Activated naive CD4-positive, alpha-beta T cell treated with anti-CD3 and anti-CD28 coated beads, Interleukin-2, amount 10 ng/mL, durations not matched to agents 7 days and 5 days (primary cell): ENCODE results near the gene CYTH3.

ENCODE experiments used
- CTCF ChIA-PET: fragments of 350-600 bp; sonication (Branson Sonifier 250); formaldehyde crosslinking; loops from one replicate; lab custom pipeline; 2021; ENCODE audit warnings: antibody characterized with exemption; lab: Charles Lee
- DNase-seq: peaks from one replicate; pipeline ENCODE4 v3.0.0-alpha.2; 2020
- H3K27ac Mint-ChIP-seq: one replicate; pipeline ENCODE4 v1.8.0; 2021; ENCODE audit warnings: mild to moderate bottlenecking, moderate library complexity, mixed read lengths
- H3K27me3 Mint-ChIP-seq: one replicate; pipeline ENCODE4 v1.8.0; 2021; ENCODE audit warnings: mild to moderate bottlenecking, mixed read lengths
- H3K36me3 Mint-ChIP-seq: one replicate; pipeline ENCODE4 v1.8.0; 2021; ENCODE audit warnings: mixed read lengths
- H3K4me1 Mint-ChIP-seq: one replicate; pipeline ENCODE4 v1.8.0; 2021; ENCODE audit warnings: mixed read lengths
- H3K4me3 Mint-ChIP-seq: one replicate; pipeline ENCODE4 v1.8.0; 2021; ENCODE audit warnings: mild to moderate bottlenecking, moderate library complexity, mixed read lengths
- H3K9me3 Mint-ChIP-seq: one replicate; pipeline ENCODE4 v1.8.0; 2021; ENCODE audit warnings: mixed read lengths

The CYTH3 gene

DNA sequence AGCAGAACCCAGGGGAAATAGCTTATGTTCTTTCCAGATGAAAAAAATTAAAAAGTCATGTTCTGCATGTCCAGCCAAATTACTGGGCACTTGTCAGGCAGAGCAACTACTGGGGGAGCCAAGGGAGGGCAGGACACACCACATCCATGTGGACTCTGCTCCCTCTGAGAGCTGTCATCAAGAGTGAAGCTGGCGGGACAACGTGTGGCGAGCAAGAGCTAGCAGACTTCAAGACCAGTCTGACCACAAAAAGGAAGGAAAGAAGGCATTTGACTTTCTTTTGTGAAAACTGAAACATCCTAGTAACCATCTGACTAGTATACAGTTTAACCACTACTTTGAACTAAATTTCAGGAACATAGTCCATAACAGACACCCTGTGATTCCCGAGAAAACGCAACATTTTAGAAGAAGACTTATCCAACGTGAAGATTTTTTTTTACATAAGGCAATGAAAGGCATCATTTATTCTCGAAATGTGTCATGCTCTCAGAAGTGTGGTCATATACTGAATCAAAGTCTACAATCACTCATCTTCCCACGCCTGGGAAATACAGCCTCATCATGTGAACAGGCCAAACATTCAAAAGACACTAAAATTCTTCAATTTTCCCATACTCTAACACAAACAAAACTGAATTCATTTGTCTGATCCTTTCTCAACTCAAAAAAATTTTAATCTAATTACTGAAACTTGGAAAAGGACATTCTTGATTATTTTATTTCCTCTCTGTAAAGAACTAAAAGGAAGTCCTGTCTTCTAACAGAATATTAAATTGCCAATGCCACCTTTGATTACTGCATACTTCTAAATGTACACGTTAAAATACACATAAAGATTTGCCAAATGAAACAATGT is 15.5 kb downstream of the CYTH3 start:
- H3K27ac Mint-ChIP-seq: no peak overlapping the region
- peaks cover 22% of the 10 kb centered on the region for H3K4me1 Mint-ChIP-seq
- no peak for DNase-seq
- no peaks in the 10 kb centered on the region for H3K9me3 Mint-ChIP-seq
- CTCF ChIA-PET: no interaction called here
- H3K36me3 Mint-ChIP-seq: no peaks in the 10 kb centered on the region
- H3K4me3 Mint-ChIP-seq: no peak overlapping the region
- H3K27me3 Mint-ChIP-seq: peaks cover 27% of the 10 kb centered on the region

- Mint-ChIP-seq H3K9me3 (no peaks in the 10 kb centered on the region), H3K4me3 (no peak overlapping the region), H3K4me1 (peaks cover 22% of the 10 kb centered on the region), H3K27ac (no peak overlapping the region), H3K36me3 (no peaks in the 10 kb centered on the region), H3K27me3 (peaks cover 30% of the 10 kb centered on the region)
- CTCF ChIA-PET: no interaction called here
- no peak for DNase-seq
Observed at GRCh38 chr7:6256109-6256483, 16.3 kb downstream of the CYTH3 start.

- peaks cover 40% of the 10 kb centered on the region for H3K27me3 Mint-ChIP-seq
Observed at GRCh38 chr7:6254866-6255265, 17.6 kb downstream of the CYTH3 start.

DNA sequence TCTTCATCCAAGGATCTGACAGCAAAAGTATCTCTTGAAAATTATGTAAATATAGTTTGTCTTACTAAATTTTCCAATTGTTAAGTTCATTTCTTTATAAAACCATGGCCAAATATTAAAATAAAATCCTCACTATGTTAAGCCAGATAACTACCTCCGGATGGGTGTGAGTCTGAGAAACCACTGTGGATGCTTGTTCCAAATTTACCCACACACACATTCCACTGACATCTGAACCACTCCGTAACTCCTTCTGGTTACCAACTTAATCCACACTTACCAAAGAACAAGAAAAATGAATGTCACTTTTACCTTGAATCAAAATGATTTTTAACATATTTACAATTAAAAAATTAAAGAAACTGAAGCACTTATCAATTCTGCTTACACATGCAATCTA is 19.7 kb downstream of the CYTH3 start:
- H3K36me3 Mint-ChIP-seq: no peaks in the 10 kb centered on the region
- CTCF ChIA-PET: no interaction called here
- no peak for DNase-seq
- H3K9me3 Mint-ChIP-seq: no peaks in the 10 kb centered on the region
- peaks cover 47% of the 10 kb centered on the region for H3K27me3 Mint-ChIP-seq
- no peak overlapping the region for H3K4me3 Mint-ChIP-seq
- no peak overlapping the region for H3K27ac Mint-ChIP-seq
- H3K4me1 Mint-ChIP-seq: peaks cover 14% of the 10 kb centered on the region

More at GRCh38 chr7:6254866-6255265, 17.6 kb downstream of the CYTH3 start:
- H3K36me3 Mint-ChIP-seq: no peaks in the 10 kb centered on the region
- no peak overlapping the region for H3K27ac Mint-ChIP-seq
- no peaks in the 10 kb centered on the region for H3K9me3 Mint-ChIP-seq
- CTCF ChIA-PET: no interaction called here
- H3K4me1 Mint-ChIP-seq: peaks cover 22% of the 10 kb centered on the region
- no peak for DNase-seq
- no peak overlapping the region for H3K4me3 Mint-ChIP-seq

- Mint-ChIP-seq H3K27me3 (peaks cover 47% of the 10 kb centered on the region), H3K27ac (no peak overlapping the region), H3K4me3 (no peak overlapping the region), H3K4me1 (peaks cover 12% of the 10 kb centered on the region), H3K9me3 (no peaks in the 10 kb centered on the region), H3K36me3 (no peaks in the 10 kb centered on the region)
- no peak for DNase-seq
- CTCF ChIA-PET: no interaction called here
Observed at GRCh38 chr7:6252341-6252746, 20.1 kb downstream of the CYTH3 start.

DNA sequence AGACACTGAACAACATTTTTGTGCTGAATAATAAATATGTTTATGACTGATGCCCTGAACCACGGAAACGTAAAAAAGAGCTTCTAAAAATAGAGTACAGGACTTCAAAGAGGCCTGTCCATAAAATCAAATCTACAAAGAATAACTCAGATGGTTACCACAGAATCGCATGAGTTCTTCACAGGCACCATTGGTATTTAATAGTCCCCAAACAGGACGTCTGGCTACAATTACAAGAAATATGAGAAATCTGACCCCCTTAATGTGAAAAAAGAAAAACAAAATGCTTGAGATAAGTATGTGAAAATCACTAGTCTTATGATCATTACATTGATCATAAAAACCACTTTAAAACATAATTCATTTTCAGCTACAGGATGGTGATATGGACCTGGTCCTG is 20.8 kb downstream of the CYTH3 start:
- Mint-ChIP-seq H3K27ac (no peak overlapping the region), H3K4me3 (no peak overlapping the region), H3K9me3 (no peaks in the 10 kb centered on the region), H3K36me3 (no peaks in the 10 kb centered on the region), H3K27me3 (peaks cover 42% of the 10 kb centered on the region), H3K4me1 (peaks cover 5% of the 10 kb centered on the region)
- DNase-seq: no peak
- CTCF ChIA-PET: no interaction called here

GRCh38 chr7:6250364-6250833 is 22.0 kb downstream of the CYTH3 start:
- no peak for DNase-seq
- Mint-ChIP-seq H3K27ac (no peak overlapping the region), H3K4me1 (no peaks in the 10 kb centered on the region), H3K4me3 (no peak overlapping the region), H3K9me3 (no peaks in the 10 kb centered on the region), H3K36me3 (no peaks in the 10 kb centered on the region), H3K27me3 (peaks cover 34% of the 10 kb centered on the region)
- CTCF ChIA-PET: no interaction called here

DNA sequence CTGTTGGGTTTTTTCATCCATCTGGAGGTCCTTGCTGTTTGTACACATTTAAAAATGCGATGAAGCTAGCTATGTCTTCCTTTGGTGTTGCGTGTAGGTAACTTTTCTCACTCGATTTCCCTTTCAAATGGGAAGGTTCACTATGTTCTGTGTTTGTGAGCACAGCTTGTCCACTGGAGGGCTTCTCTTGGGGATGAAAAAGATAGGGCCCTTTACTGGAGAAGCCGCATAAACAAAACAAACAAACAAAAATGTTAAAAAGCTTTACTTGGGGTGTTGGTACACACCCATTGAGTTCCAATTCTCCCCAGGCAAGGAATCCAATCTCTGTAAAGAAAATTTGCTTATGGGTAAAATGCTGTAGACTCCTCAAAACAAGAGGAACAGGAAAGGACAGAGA is 23.4 kb downstream of the CYTH3 start:
- no peaks in the 10 kb centered on the region for H3K4me1 Mint-ChIP-seq
- H3K27ac Mint-ChIP-seq: no peak overlapping the region
- peaks cover 34% of the 10 kb centered on the region for H3K27me3 Mint-ChIP-seq
- H3K9me3 Mint-ChIP-seq: no peaks in the 10 kb centered on the region
- CTCF ChIA-PET: no interaction called here
- no peak for DNase-seq
- no peak overlapping the region for H3K4me3 Mint-ChIP-seq
- H3K36me3 Mint-ChIP-seq: no peaks in the 10 kb centered on the region

DNA sequence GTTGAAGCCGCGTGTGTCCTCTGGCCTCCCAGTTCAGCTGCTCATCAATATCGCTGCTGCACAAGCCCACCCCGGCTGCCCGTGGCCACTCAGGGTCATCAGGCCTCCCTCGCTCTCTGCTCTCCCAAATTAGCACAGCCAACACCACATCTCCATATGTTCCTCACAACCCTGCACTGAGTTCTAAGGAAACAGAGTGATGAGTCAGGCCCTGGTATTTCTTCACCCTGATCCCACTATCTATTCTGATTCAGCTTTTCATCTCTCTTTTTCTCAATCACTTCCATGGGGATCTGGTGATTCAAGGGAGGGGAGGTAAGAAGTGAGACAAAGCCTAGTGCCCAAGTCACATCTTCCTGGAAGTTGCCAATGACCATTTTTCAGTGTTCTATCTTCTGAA is 23.8 kb downstream of the CYTH3 start:
- CTCF ChIA-PET: no interaction called here
- Mint-ChIP-seq H3K27me3 (peaks cover 34% of the 10 kb centered on the region), H3K4me1 (no peaks in the 10 kb centered on the region), H3K4me3 (no peak overlapping the region), H3K36me3 (no peaks in the 10 kb centered on the region), H3K27ac (no peak overlapping the region), H3K9me3 (no peaks in the 10 kb centered on the region)
- no peak for DNase-seq

- peaks cover 34% of the 10 kb centered on the region for H3K27me3 Mint-ChIP-seq
- H3K27ac Mint-ChIP-seq: no peak overlapping the region
- CTCF ChIA-PET: no interaction called here
- H3K36me3 Mint-ChIP-seq: no peaks in the 10 kb centered on the region
- H3K4me3 Mint-ChIP-seq: no peak overlapping the region
- H3K4me1 Mint-ChIP-seq: no peaks in the 10 kb centered on the region
- no peaks in the 10 kb centered on the region for H3K9me3 Mint-ChIP-seq
- DNase-seq: no peak
Observed at GRCh38 chr7:6246251-6246917, 26.0 kb downstream of the CYTH3 start.

DNA sequence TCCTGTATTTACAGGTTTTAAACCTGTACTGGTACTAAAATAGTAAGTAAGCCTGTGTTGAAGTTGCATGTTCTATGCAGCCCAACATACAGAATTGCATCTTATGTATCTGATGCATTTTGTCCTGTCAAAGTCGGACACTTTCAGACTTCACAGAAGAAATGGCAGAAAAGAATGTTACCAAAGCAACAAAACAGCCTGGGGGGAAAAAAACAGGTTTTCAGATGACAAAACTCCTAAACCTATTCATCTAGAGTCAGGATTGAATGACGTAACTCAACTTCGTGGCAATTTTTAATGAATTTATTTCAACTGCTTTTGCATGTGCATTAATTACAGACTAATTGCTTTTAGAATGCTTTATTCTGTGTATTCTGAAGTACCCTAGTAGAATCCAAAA is 28.4 kb downstream of the CYTH3 start:
- DNase-seq: no peak
- peaks cover 16% of the 10 kb centered on the region for H3K27me3 Mint-ChIP-seq
- no peak overlapping the region for H3K27ac Mint-ChIP-seq
- no peak overlapping the region for H3K4me3 Mint-ChIP-seq
- no peaks in the 10 kb centered on the region for H3K36me3 Mint-ChIP-seq
- no peaks in the 10 kb centered on the region for H3K9me3 Mint-ChIP-seq
- CTCF ChIA-PET: no interaction called here
- no peaks in the 10 kb centered on the region for H3K4me1 Mint-ChIP-seq

DNA sequence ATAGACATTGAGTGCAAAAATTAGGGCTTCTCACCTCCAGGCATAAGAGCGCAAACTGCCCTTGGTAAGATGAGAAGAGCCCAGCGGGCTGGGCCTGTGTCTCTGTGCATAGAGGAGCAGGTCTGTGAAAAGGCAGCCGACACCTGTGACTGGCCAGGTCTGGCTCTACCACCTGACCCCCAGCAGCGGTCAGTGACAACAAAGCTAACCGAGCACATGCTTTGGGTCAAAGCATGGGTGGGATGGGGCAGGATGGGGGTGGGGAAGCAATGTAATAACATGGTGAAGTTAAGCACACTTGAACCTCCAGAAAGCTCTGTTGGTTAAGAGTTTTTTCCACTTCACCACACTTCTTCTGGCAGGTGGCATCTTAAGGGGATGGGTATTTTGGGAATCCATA is 29.3 kb downstream of the CYTH3 start:
- DNase-seq: no peak
- H3K9me3 Mint-ChIP-seq: no peaks in the 10 kb centered on the region
- no peaks in the 10 kb centered on the region for H3K36me3 Mint-ChIP-seq
- no peak overlapping the region for H3K27ac Mint-ChIP-seq
- CTCF ChIA-PET: no interaction called here
- no peaks in the 10 kb centered on the region for H3K4me1 Mint-ChIP-seq
- H3K27me3 Mint-ChIP-seq: peaks cover 8% of the 10 kb centered on the region
- H3K4me3 Mint-ChIP-seq: no peak overlapping the region

GRCh38 chr7:6242561-6242960 is 29.9 kb downstream of the CYTH3 start:
- H3K27me3 Mint-ChIP-seq: peaks cover 8% of the 10 kb centered on the region
- no peak overlapping the region for H3K4me3 Mint-ChIP-seq
- DNase-seq: no peak
- CTCF ChIA-PET: no interaction called here
- H3K36me3 Mint-ChIP-seq: no peaks in the 10 kb centered on the region
- H3K4me1 Mint-ChIP-seq: no peaks in the 10 kb centered on the region
- H3K9me3 Mint-ChIP-seq: no peaks in the 10 kb centered on the region
- H3K27ac Mint-ChIP-seq: no peak overlapping the region

DNA sequence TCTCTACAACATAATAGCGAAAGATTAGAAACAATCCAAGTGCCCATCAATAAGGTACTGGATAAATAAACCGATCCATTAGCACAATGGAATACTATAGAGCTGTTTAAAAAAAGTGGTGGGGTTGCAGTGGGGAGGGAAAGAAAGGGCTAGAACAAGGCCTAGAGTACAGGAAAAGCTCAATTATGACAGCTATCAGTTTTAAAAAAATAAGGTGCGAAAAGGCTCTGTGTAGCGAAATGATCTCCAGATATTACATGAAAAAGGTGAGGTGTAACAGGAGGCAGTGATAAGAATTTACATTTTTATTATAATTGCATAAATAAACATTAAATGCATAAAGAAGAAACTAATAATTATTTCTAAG is 30.8 kb downstream of the CYTH3 start:
- Mint-ChIP-seq H3K4me3 (no peak overlapping the region), H3K9me3 (no peaks in the 10 kb centered on the region), H3K27me3 (peaks cover 8% of the 10 kb centered on the region), H3K4me1 (no peaks in the 10 kb centered on the region), H3K36me3 (no peaks in the 10 kb centered on the region), H3K27ac (no peak overlapping the region)
- DNase-seq: no peak
- CTCF ChIA-PET: no interaction called here

- Mint-ChIP-seq H3K4me1 (peaks cover 10% of the 10 kb centered on the region), H3K9me3 (no peaks in the 10 kb centered on the region), H3K27ac (no peak overlapping the region), H3K36me3 (no peaks in the 10 kb centered on the region), H3K4me3 (no peak overlapping the region), H3K27me3 (peaks cover 6% of the 10 kb centered on the region)
- DNase-seq: no peak
- CTCF ChIA-PET: no interaction called here
Observed at GRCh38 chr7:6238309-6238925, 34.0 kb downstream of the CYTH3 start.
